T1000 (cell line): Measurements from ENCODE around the gene RAB25.
"Not testable (repeated sequence)": the region's sequence is repeated elsewhere in the genome, so short reads cannot be mapped to it uniquely, and the experiment has no call there.

Experiments used
- DNase-seq: peaks from one replicate; lab custom pipeline; 2025; ENCODE audit warnings: mixed read lengths; lab: John Stamatoyannopoulos, UW

The RAB25 gene

DNA sequence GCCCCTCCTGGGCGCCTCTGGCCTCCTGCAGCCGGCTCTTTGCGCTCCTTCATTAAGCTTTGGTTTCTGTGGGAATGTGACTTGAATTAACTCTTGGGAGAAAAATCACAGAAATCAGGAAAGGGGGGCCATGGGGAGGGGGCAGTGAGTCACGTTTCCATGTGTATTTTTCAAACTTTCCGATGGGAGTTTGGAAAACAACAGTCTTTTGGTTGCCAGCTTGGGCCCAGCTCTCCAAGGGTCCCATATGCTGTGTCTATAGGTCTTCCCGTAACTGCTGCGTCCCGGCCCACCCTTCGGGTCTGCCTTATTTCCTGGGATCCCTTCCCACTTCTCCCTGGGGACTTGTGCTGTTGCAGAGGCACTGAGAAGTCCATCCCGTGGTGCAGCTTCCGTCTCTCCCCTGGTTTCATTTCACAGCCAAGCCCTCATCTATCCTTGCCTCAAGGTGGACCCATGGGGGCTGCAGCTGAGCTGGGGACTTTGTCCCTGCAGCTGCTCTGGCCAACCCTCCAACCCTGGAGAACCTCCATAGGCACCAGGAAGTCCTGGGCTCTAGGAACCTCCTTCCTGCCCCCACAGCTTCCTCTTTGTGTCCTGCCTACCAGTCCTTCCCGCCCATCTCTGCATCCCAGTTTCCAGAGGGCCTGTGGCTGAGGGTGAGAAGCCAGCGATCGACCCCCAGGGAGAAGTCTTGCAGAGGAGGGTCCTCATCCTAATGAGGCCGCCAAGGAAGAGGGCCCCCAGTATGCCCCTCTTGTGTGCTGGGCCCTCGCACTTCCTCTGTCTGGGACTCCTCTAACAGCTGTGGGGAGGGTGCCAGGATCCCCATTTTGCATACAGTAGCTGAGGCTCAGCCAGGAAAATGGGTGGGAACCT is 41.9 kb downstream of the RAB25 start:
- DNase-seq, result no peak

DNA sequence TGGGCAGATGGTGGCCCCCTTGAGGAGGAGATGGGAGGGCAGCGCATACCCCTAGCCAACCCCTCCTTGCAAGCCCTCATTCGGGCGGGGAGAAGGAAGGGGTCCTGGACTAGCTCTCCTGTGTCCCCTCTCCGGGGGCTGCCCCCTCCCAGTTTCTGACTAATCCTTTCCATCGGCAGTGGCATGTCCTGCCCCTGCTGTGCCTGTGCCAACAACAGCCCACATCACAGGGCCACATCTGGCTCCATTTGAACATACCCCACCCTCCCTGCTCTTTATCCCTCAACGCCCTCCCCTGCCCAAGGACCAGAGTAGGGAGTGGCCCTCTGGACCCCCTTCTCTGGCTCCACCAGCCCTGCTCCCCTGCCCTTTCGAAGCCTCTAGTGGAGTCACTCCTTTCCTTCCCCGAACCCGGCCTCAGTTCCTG is 42.6 kb downstream of the RAB25 start:
- DNase-seq, result peak; percentile 11

DNA sequence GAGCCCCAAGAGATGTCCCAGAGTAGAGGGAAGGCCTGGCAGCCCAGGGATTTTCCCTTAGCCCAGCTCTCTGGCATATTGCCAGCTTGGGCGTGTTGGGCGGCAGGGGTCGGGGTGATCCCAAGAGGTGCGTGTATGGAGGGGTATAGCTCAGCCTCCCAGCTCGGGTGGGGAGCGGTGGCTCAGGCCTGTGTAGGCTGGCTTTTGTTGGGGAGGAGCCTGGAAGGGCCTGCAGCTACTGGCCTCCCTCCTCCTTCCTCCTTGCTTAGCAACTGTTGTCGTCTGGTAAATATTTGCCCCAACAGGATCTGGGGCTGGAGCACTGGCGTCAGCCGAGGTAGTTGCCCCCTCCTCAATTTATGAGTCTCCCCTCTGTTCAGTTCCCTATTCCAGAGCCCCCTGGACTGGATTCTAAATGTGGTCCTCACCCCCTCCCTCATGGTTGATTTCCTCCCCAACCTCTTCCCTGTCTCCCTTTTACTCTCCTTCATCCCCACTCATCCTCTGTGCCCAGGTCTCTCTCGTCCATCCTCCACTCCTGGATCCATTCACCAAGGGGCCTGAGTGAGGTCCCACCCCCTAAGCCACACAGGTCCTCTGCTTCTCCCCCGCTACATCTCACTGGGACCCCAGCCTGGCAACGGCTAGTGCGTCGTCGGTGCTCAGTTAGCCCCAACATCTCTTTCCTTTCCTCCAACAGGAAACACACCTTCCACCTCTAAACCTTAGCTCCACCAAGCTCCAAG is 43.3 kb downstream of the RAB25 start:
- DNase-seq, result peak; percentile 72

DNA sequence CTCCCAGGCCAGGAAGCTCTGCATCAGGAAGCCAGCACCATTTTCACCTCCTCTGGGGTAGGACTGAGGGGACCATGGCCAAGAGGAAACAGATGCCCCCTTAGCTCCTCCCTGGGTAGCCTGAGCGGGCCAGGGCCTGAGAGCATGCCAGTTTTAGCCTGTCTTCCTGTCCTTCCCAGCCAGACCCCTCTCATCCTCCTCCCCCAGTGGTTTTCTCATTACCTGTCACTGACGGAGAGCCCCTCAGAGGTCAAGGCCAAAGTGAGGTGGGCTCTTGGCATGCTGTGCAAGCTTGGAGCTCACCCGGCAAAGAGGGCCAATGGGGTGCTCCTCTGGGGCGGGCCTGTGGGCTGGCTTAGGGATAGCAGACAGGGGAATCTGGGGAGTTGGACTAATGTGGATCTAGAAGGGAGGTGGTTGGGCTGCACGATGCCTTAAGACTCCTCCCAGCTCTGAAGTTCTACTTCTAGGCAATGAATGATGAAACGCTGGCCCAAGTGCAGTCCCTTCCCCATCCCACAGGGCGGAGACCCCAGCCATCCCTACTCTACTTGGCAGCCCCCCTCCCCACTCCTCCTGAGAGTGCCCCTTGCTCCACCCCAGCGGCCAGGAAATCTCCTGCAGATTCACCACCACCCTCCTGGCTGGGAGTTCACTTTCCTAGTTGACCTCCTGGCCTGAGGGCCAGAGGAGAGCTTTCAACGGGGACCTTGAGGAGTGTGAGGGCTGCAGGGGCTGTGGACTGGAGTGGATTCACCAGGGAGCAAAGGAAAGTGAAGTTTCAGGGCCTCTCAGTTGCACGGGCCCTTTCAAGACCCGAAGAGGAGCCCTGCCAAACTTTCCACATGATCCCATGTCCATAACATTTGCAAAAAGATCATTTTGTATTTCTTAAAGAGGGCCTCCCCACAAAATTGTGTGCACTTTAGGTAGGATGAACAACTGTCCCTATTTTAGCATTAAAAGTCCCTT is 44.2 kb downstream of the RAB25 start:
- no peak for DNase-seq

DNA sequence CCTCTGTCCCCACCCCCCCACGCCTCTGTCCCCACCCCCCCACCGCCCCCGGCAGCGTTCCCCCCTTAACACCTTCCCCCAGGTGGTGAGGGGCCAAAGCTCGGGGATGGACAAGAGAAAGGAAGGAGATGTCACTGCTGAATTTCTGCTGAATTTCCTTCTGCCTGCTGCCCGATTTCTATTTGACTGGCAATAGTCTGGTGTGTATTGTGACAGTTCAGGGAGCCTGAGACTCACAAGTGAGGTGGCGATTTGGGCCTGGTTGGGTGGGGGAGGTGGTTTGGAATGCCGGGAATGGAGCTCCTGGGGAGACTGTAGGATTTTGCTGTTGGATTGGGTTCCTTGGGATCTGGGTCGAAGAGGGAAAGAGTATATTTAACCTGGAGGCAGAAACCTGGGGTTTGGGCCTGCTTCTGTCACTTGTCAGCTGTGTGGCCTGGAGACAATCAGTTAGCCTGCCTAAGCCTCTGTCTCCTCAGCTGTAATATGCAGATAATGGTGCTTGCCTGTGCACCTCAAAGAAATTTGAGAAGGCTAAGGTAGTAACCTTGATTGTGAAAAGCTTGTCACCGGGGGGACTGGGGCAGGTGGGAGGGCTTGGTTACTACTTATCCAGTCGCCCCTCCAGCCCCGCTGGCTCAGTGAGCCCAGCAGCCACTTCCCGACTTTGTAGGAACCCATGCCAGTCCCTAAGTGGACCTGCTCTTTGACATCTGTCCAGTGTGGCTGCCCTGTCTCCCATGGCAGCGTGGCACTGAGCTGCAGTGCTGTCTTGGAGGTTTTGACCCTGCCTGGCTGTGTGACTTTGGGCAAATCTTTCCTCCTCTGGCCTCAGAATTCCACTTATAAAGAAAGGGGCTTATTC is 45.9 kb downstream of the RAB25 start:
- peak; percentile 64 for DNase-seq

DNA sequence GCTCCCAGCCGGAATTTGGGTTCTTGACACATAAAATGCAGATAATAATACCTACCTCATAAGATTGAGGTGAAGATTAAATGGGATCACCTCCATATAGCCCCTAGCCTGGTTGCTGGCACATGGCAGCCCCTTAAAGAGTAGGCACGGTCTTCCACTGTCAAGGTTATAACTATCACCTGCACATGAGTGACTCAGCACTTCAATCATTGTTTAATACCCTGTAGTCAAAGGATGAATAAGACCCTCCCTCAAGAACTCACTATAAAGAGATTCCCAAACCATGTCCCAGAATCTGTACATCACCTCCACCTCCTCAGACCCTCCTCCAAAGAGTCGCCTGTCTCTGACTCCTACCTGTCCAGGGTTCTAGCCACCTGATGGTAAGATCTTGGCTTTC is 47.1 kb downstream of the RAB25 start:
- no peak for DNase-seq

DNA sequence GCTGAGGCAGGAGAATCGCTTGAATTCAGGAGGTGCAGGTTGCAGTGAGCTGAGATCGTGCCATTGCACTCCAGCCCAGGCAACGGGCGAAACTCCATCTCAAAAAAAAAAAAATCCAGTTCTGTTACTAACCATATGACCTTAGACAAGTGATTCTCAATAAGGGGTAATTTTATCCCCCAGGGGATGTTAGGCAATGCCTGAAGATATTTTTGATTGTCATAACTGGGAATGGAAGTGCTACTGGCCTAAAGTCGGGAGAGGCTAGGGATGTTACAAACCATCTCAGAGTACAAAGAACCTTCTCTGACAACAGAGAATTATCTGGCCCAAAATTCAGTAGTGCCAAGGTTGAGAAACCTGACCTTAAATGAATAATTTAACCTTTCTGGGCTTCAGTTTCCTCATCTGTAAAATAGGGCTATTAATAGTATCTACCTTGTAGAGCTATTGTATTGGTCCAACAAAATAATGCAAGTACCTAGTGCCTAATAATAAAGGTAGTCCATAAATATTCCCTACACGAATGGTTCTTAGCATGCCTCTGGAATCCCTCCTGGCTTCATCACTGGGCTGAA is 47.8 kb downstream of the RAB25 start:
- DNase-seq, result no peak

DNA sequence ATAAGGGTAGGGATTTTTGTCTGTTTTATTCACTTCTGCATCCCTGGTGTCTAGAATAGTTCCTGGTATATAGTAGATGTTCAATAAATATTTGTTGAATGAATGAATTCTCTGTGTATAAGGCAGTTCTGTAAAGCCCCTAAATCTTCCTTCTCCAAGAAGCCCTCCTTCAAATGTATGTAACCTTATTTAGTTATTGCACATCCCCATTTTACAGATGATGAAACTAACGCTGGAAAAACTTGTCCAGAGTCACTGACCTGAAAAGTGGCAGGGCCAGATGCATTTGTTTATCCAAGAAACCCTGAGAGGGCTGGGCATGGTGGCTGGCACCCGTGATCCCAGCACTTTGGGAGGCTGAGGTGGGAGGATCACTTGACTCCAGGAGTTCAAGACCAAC is 49.3 kb downstream of the RAB25 start:
- no peak for DNase-seq

DNA sequence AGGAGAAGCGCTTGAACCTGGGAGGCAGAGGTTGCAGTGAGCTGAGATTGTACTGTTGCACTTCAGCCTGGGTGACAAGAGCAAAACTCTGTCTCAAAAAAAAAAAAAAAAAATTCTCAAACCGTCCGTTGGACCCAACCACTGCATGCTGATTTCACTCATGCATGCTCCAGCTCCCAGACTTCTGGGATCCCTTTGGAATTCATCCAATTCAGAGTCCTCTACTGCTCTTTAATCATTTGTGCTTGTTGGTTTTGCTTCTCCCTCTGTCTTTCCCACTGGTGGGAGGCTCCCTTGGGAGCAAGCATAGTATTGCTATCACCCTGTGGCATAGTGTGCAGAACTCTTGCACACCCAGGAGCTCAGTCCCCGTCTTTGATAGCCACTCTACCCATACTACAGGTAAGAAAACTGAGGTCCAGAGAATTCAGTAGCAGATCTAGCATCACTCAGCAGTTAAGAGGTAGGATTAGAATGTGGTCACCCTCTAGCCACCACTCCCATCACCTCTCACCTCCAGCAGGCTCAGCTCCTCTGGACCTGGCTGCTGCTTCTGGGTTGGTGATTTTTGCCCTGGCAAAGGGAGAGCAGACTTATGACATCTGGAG is 50.5 kb downstream of the RAB25 start:
- DNase-seq, result no peak

DNA sequence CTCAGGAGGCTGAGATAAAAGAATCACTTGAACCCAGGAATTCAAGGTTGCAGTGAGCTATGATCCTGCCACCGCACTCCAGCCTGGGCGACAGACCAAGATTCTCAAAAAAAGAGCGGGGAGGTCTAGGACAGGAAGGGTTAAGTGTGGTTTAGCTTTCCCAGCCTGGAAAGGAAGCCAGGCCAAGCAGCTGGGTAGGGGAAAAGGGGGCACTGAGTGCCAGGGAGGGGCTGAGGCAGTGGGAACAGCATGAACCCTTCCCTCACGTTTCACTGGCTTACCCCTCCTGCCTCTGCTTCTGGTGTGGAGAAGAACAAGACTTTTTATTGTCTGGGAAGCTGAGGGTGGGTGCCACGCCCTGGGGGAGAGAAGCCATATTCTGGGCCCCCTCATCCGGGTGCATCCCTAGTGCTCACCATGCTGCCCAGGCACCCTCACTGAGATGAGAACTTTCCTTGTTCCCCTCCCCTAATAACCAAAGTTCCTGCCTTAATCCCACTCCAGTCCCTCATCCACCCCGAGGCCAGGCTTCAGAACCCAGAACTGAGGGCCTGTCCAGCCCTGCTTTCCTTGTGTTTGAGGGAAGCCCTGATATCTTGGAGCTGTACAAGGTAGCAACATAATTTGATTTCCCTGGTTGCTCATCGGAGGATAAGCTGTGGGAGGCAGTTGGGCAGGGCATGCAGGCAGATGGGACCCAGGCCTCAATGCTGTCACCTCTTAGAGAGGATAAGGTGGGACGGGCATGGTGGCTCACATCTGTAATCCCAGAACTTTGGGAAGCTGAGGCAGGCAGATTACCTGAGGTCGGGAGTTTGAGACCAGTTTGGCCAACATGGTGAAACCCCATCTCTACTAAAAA is 51.5 kb downstream of the RAB25 start:
- no peak for DNase-seq

DNA sequence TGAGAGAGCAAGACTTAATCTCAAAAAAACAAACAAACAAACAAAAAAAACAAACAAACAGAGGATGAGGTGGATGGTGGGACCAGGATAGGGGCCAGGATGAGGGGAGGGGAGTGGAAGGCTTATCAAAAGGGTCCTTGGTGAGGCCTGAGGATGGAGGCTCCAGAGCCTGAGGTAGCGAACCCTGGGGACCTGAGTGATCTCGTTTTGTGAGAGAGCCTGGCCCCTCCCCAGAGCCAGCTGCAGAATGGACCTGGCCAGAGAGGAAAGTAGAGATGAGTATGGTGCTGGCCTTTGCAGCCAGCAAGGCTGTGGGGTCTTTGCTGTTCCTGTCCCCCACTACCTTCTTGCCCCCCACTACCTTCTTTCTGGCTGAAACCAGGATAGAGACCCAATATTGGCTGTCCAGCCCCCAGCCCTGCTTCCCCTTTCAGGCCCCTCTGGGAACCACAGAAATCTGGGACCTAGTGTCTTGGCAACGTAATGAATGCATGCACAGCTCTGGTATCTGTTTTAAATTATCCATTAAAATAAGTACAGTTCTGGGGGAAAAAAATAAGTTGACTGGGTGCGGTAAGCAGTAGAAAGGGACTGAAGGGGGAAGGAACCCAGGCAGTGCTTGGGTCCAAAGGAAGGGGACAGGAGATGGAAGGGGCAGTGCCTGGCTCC is 52.5 kb downstream of the RAB25 start:
- DNase-seq, result no peak

DNA sequence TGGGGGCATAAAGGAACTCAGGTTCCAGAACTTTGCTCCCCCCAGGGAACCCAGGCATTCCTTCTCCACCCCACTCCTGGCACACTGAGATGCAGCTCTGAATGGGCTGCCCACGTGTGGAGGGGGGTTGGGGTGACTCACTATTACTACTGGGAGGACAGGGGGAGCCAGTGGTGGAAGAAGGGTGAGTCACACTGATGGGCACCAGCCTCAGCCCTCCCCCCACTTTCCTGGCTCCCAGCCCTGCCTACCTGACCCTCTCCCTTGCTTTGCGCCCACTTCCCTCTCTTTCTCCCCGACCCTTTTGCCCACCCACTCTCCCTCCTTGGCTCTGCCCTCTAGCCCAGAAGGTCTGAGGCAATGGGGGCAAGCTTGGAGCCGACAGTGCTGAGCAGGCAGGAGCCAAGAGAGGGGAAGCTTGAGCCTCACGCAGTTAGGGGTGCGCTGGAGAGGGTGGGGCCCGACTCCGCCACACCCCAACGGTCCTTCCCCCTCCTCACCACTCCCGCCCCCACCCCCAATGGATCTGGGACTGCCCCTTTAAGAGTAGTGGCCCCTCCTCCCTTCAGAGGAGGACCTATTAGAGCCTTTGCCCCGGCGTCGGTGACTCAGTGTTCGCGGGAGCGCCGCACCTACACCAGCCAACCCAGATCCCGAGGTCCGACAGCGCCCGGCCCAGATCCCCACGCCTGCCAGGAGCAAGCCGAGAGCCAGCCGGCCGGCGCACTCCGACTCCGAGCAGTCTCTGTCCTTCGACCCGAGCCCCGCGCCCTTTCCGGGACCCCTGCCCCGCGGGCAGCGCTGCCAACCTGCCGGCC is 53.4 kb downstream of the RAB25 start, which contains the start of gene LMNA:
TSS of gene LMNA (plus strand) at position 611 of the 818 bp plus-strand sequence. CDS start 208 bp downstream, outside the sequence.
- DNase-seq, result peak; percentile 95

DNA sequence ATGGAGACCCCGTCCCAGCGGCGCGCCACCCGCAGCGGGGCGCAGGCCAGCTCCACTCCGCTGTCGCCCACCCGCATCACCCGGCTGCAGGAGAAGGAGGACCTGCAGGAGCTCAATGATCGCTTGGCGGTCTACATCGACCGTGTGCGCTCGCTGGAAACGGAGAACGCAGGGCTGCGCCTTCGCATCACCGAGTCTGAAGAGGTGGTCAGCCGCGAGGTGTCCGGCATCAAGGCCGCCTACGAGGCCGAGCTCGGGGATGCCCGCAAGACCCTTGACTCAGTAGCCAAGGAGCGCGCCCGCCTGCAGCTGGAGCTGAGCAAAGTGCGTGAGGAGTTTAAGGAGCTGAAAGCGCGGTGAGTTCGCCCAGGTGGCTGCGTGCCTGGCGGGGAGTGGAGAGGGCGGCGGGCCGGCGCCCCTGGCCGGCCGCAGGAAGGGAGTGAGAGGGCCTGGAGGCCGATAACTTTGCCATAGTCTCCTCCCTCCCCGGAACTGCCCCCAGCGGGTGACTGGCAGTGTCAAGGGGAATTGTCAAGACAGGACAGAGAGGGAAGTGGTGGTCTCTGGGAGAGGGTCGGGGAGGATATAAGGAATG is 54.1 kb downstream of the RAB25 start:
- no peak for DNase-seq

DNA sequence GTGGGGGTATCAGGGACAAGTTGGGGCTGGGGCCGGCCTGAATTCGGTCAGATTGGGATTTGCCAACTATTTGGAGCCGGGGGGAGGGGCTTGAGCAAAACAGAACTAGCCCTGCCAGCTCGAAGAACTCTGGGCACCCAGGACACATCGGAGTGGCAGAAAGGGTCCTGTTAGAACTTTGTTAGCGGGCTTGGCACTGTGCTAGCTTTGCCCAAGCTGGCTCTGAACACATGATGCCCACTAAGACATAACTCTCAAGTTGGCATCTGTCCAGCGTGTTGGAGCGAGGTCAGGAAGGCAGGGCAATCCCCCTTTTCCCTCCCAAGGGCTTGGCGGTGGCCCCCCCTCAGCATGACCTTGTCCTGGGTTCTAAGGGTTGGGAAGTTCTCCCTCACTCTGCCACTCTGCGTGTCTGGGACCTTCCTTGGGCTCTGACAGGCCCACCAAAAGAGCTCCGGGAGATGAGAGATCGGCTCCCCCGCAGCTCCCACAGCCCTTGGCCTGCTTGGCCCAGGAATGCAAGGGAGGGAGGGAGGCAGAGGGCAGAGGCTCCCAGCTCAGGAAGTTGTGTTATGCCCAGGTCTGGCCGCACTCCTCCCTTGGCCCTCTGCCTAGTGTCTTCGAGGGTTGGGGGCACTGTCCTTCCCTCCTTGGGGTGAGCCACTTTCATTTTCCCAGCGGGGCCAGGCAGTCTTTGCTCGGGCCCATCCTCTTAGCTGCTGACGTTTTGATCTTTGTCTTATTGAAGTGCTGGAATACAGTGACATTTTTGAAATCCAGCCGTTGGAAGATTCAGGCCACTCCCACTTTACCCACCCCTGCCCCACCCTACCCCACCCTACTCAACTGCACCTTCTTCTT is 54.8 kb downstream of the RAB25 start:
- no peak for DNase-seq

DNA sequence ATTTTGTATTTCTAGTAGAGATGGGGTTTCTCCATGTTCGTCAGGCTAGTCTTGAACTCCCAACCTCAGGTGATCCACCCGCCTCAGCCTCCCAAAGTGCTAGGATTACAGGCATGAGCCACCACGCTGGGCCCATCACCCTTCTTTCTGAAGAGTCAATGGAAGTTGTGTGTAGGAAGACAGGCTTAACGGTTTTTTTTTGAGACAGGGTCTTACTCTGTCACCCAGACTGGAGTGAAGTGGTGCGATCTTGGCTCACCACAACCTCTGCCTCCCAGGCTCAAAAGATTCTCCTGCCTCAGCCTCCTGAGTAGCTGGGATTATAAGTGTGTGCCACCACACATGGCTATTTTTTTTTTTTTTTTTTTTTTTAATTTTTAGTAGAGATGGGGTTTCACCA is 55.8 kb downstream of the RAB25 start:
- not testable (repeated sequence) for DNase-seq
